Glutamatergic neuron (in vitro differentiated cells): ENCODE measurements around the gene PPP1R9A. TPM values are rescaled to one million over a fixed set of nuclear protein-coding genes. Genes with fewer than 3 reads are reported as not detected.

Experiments
- DNase-seq: peaks from one replicate; pipeline ENCODE4 v3.0.0; 2022
- H3K27ac Mint-ChIP-seq: one replicate; pipeline ENCODE4 v1.8.0; 2020; ENCODE audit warnings: mild to moderate bottlenecking, mixed read lengths, inconsistent platforms; ENCODE audit not compliant: unreplicated experiment
- H3K27me3 Mint-ChIP-seq: one replicate; pipeline ENCODE4 v1.8.0; 2020; ENCODE audit warnings: mild to moderate bottlenecking, moderate library complexity, mixed read lengths, inconsistent platforms; ENCODE audit not compliant: unreplicated experiment
- H3K36me3 Mint-ChIP-seq: one replicate; pipeline ENCODE4 v1.8.0; 2020; ENCODE audit warnings: mild to moderate bottlenecking, mixed read lengths, inconsistent platforms; ENCODE audit not compliant: unreplicated experiment
- H3K4me1 Mint-ChIP-seq: one replicate; pipeline ENCODE4 v1.8.0; 2020; ENCODE audit warnings: mild to moderate bottlenecking, low read depth, mixed read lengths, inconsistent platforms; ENCODE audit not compliant: unreplicated experiment
- H3K4me3 Mint-ChIP-seq: one replicate; pipeline ENCODE4 v1.8.0; 2020; ENCODE audit warnings: mild to moderate bottlenecking, mixed read lengths, inconsistent platforms; ENCODE audit not compliant: unreplicated experiment
- H3K9me3 Mint-ChIP-seq: one replicate; pipeline ENCODE4 v1.8.0; 2020; ENCODE audit warnings: mild to moderate bottlenecking, moderate library complexity, mixed read lengths, inconsistent platforms; ENCODE audit not compliant: unreplicated experiment
- total RNA-seq: library from RNA; stranded (reverse); fragmentation: NEBNext Ultra II Directional; extraction: Animal tissue kit (Norgen Biotek cat#: 25700); gene quantifications from one replicate; pipeline ENCODE4 v1.2.1, GENCODE V29; 2021; ENCODE audit not compliant: unreplicated experiment
- TF ChIP-seq, protein P1 (sequence below): fragments of 200-600 bp; sonication (generic); IDR thresholded peaks from one replicate; pipeline ENCODE4 v1.5.0; 2021; ENCODE audit not compliant: partially characterized antibody, unreplicated experiment

Gene PPP1R9A
- total RNA-seq, 1 donor from 2014 or later, result 14.7 TPM

DNA sequence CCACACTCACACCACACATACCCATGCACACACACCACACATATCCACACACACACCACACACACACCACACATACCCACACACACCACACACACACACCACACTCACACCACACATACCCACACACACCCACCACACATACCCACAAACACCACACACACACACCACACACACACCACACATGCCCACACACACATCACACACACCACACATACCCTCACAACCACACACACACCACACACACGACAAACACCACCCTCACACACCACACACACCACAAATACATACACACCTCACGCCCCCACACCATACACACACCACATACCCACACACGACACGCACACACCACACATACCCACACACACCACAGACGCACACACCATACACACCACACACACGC, 297.2 kb downstream of the PPP1R9A start:
- Mint-ChIP-seq H3K4me1 (peaks cover 11% of the 10 kb centered on the region), H3K9me3 (peaks cover 2% of the 10 kb centered on the region), H3K27me3 (no peaks in the 10 kb centered on the region), H3K4me3 (no peak overlapping the region), H3K36me3 (no peaks in the 10 kb centered on the region), H3K27ac (no peak overlapping the region)
- DNase-seq, result no peak
- TF ChIP-seq, protein P1, sequence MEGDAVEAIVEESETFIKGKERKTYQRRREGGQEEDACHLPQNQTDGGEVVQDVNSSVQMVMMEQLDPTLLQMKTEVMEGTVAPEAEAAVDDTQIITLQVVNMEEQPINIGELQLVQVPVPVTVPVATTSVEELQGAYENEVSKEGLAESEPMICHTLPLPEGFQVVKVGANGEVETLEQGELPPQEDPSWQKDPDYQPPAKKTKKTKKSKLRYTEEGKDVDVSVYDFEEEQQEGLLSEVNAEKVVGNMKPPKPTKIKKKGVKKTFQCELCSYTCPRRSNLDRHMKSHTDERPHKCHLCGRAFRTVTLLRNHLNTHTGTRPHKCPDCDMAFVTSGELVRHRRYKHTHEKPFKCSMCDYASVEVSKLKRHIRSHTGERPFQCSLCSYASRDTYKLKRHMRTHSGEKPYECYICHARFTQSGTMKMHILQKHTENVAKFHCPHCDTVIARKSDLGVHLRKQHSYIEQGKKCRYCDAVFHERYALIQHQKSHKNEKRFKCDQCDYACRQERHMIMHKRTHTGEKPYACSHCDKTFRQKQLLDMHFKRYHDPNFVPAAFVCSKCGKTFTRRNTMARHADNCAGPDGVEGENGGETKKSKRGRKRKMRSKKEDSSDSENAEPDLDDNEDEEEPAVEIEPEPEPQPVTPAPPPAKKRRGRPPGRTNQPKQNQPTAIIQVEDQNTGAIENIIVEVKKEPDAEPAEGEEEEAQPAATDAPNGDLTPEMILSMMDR, result no peak

DNA sequence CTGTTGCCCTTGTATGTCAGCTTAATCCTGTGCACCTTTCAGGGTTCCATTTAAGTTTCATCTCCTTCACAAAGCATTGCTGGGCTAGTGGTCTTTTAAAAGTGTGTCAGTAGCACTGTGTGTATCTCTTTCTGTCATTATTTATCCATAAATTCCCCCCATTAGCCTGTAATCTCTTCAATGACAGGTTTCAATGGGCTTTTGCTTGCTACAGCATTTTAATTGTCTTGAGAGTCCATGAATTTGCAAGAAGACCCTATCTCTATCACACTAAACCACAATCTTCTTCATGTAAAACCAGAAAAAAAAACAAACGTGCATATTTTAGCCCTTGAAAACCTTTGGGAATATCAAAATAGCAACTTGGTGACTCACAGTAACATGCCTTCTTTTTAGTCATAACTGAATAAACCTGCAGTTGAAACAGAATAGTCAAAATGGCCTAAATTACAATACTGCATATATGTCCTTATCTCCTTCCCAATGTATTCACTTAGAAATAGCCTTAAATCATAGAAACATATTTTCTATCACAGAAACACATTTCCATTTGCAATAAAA, 298.4 kb downstream of the PPP1R9A start:
- H3K27ac Mint-ChIP-seq, result no peak overlapping the region

DNA sequence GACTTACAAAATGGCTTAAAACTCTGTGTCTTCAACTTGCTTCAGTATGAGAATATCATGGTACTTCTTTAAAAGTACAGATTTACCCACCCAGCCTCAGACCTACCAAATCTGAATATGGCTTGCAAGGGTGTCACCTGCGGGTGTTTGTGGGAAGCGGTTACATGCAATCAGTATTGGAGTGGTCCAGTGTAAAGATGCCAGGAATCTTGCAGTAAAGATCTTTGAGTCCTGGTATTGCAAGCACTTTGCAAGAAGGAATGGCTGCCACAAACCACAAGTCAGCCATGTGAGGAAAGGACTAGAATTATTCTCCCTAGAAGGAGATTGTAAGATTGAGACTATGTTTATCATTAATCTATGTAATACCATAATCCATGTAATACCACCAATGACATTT, 301.9 kb downstream of the PPP1R9A start:
- peaks cover 7% of the 10 kb centered on the region for H3K4me1 Mint-ChIP-seq
- peaks cover 1% of the 10 kb centered on the region for H3K9me3 Mint-ChIP-seq
- H3K4me3 Mint-ChIP-seq, result no peak overlapping the region
- DNase-seq, result no peak
- no peaks in the 10 kb centered on the region for H3K27me3 Mint-ChIP-seq
- H3K27ac Mint-ChIP-seq, result no peak overlapping the region
- H3K36me3 Mint-ChIP-seq, result peaks cover 6% of the 10 kb centered on the region
- TF ChIP-seq, protein P1, result no peak

More for the DNA sequence above, 298.4 kb downstream of the PPP1R9A start:
- Mint-ChIP-seq H3K4me3 (no peak overlapping the region), H3K36me3 (no peaks in the 10 kb centered on the region), H3K27me3 (no peaks in the 10 kb centered on the region), H3K4me1 (peaks cover 7% of the 10 kb centered on the region), H3K9me3 (no peaks in the 10 kb centered on the region)
- no peak for DNase-seq
- TF ChIP-seq, protein P1, result no peak

DNA sequence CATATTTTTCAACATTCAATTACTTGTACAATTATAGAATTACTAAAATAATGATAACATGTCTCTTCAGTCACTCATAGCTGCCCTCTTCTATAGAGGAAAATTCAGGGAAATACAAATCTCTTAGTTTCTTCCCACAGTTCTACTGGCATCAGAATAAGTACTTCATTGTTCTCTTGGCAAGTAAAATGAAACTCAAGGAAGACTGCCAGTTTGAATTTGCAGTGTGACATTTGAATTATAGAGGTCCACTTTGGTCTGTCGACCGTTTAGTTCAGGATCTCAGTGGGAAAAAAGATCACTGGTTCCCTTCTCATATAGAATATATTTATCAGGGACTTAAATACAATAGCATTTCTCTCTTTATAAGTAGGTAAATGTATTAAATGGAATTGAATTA, 302.4 kb downstream of the PPP1R9A start:
- peaks cover 1% of the 10 kb centered on the region for H3K9me3 Mint-ChIP-seq
- DNase-seq, result no peak
- no peak overlapping the region for H3K4me3 Mint-ChIP-seq

DNA sequence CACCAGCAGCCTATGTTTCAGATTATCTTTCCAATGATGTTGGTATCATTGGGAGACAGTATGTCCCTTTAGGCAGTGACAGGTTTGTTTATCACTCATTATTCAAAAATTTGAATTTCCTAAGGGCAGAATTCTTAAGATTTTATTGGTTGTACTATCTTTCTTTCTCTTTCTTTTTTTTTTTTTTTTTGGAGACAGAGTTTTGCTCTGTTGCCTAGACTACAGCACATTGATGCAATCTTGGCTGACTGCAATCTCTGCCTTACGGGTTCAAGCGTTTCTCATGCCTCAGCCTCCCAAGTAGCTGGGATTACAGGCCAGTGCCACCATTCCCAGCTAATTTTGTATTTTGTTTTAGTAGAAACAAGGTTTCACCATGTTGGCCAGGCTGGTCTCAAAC, 305.8 kb downstream of the PPP1R9A start:
- DNase-seq, result no peak
- no peak overlapping the region for H3K4me3 Mint-ChIP-seq
- H3K27me3 Mint-ChIP-seq, result no peaks in the 10 kb centered on the region
- no peaks in the 10 kb centered on the region for H3K4me1 Mint-ChIP-seq
- peaks cover 10% of the 10 kb centered on the region for H3K36me3 Mint-ChIP-seq
- TF ChIP-seq, protein P1, result no peak
- H3K9me3 Mint-ChIP-seq, result peaks cover 1% of the 10 kb centered on the region
- H3K27ac Mint-ChIP-seq, result no peak overlapping the region

More for the DNA sequence above, 302.4 kb downstream of the PPP1R9A start:
- Mint-ChIP-seq H3K4me1 (peaks cover 7% of the 10 kb centered on the region), H3K27ac (no peak overlapping the region), H3K36me3 (peaks cover 6% of the 10 kb centered on the region), H3K27me3 (no peaks in the 10 kb centered on the region)
- TF ChIP-seq, protein P1, result no peak
